GM19438 (cell line): ENCODE results near the gene CALR3.

Experiments
- ATAC-seq: cut with Tn5 transposase; IDR thresholded peaks from one replicate; pipeline ENCODE4 v1.9.1; 2021; ENCODE audit warnings: low read depth; ENCODE audit not compliant: unreplicated experiment

Gene CALR3

GRCh38 chr19:16435238-16435917 lies 60.6 kb downstream of the CALR3 start:
- no peak for ATAC-seq

DNA sequence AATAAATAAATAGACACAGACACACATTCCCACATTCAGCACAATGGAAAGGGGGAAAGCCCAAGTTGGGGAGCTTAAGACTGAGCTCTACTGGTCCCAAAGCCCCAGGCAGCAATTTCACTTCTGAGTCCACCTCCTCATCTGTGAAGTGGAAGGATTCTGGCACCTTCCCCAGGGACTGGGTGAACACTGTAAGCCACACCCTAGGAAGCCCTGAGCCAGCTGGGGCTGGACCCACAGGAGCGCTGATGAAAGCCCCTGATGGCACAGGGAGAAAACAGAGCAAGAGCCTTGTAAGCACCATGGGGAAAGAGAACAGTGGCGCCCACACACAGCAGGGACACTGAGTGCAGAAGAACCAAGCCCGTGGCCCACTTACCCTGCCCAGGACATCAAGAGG lies 62.0 kb downstream of the CALR3 start:
- ATAC-seq: no peak

DNA sequence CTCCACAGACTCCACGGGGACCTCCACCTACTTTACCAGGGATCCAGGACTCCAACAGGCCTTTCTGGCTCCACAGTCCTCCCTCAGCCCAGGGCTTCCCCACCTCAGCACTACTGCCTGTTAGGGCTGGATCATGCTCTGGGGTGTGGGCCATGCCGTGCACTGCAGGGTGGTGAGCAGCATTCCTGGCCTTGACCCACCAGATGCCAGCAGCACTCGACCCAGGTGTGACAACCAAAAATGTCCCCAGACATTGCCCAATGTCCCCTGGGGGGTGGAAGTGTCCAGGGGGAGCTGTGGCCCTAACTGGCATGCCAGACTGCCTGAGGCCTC lies 66.2 kb downstream of the CALR3 start:
- ATAC-seq: no peak

DNA sequence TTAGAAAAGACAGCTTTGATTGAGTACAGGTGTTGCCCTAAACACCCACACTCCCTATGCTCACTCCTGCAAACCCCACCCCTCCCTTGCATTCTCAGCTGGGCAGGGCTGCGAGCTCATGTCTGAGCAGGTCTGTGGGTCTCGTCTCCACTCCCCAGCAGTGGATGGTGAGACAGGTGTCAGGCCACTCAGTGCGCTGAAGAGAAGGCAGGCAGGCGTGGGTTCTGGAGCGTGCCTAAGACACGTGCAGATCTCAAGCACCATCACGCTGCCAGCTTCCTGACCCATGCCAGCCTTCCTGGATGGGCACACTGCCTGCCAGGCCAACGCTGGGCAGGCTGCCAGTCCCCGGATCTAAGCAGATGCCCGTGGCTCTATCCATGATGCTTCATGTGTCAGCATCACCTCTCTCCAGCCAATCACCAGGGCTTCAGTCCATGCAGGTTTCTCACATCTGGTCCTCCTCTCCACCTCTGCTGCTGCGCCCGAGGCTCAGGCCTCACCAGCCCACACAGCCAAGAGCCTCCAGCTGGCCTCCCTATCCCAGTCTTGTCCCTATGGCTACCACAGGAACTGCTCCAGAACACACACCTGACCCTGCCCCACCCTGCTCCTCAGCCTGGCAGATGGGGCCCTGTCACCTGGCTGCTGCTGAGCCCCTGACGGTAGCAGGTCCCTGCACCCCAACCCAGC lies 66.8 kb downstream of the CALR3 start:
- ATAC-seq: no peak
